Renal pelvis (tissue), 4 donors: ENCODE results near the gene ABHD12. TPM values are rescaled to one million over a fixed set of nuclear protein-coding genes. Genes with fewer than 3 reads are reported as not detected.
"Not testable (repeated sequence)": the region's sequence is repeated elsewhere in the genome, so short reads cannot be mapped to it uniquely, and the experiment has no call there.

Experiments
- DNase-seq: peaks from one replicate; pipeline ENCODE4 v3.0.0-alpha.2; 2013
- polyA plus RNA-seq, 3 donors: library from polyadenylated mRNA; unstranded; fragments of 120-200 nt; gene quantifications; one replicate each; pipeline ENCODE4 v1.2.1, GENCODE V29; 2013; ENCODE audit not compliant: insufficient read length in 3 of 3

ABHD12 gene
- polyA plus RNA-seq, 3 donors, result 43.2 to 54.4 (median 45.2) TPM

DNA sequence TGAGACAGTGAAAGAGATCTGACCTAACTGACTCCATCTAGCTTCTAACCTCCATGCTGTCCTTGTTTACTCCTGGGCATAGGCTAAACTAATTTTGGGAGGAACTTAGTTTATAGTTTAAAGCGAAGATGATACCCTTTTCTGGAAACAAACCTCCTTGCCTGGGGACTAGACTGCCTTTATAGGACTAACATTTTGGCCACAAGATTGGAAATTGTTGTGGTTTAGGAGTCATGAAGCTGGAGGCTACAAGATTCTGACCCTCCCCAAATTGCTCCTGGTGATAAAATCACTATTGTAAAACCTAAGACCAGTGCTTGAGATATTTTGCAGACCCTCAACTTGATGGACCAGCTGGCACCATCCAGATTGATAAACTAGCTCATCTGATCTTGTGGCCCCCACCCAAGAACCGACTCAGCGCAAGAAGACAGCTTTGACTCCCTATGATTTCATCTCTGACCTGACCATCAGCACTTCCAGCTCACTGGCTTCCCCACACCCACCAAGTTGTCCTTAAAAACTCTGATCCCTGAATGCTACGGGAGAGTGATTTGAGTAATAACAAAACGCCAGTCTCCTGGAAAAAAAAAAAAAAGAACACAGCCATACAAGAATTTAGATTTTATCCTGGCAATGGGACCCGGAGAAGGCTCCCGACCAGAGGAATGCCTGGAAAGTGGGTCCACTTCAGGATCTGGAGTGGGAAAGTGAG, 63.0 kb downstream of the ABHD12 start:
- DNase-seq, result no peak

DNA sequence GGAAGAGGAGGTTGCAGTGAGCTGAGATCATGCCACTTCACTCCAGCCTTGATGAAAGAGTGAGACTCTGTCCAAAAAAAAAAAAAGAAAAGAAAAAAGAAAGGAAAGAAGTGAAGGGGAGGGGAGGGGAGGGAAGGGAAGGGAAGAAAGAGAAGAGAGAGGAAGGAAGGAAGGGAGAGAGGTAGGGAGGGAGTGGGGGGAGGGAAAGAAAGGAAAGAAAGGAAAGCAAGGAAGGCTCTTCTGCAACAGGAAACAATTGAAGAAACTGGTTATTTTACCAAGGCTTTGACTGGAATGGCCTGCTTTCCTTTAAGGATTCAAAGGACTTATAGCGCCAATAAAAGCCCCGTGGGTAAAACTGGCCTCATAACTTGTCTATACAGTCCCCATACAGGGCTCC, 64.6 kb downstream of the ABHD12 start:
- DNase-seq, result no peak

DNA sequence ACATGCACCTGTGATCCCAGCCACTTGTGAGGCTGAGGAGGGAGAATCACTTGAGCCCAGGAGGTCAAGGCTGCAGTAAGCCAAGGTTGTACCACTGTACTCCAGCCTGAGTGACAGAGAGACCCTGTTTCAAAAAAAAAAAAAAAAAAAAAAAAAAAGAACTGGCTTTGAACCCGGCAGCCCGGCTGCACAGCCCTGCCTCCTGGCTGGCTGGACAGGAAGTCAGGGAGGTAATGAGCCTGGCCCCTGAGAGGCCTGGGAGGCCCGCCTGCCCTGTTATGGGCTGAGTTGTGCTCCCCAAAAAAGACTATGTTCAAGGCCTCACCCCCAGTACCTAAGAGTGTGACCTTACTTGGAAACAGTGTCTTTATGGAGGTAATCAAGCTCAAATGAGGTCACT, 65.6 kb downstream of the ABHD12 start:
- no peak for DNase-seq

- no peak for DNase-seq
Measured at GRCh38 chr20:25324412-25324811, 66.2 kb downstream of the ABHD12 start.

DNA sequence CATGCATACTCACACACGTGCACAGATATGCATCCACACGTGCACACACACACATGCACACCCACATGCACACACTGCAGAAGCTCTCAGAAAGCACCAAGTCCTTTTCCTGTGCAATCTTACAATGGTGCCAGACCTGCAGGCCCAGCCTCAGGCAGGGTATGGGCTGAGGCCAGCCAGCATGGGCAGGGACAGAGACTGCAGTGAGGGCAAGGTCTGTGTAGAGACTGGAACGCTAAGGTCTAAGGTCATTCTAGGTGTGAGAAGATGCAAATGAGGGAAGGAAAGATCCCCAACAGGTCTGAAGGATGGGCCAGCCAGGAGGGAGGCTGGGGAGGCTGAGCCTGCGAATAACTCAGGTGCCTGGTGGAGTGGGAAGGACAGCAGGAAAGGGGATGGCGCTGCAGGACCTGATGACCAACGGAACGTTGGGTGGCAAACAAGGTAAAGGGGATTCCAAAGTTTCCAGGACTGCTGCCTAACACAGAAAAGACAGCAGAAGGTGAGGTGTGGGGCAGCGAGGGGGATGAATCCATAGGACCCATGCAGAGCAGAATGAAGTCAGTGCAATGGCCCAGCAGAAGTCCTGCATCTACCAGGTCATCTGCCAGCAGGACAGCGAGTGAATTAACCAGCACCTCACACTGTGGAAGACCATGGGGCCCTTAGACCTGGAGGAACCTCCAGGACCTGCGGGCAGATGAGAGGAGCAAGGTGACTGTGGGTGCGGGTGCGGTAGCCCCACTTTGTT, 67.0 kb downstream of the ABHD12 start:
- DNase-seq, result no peak

DNA sequence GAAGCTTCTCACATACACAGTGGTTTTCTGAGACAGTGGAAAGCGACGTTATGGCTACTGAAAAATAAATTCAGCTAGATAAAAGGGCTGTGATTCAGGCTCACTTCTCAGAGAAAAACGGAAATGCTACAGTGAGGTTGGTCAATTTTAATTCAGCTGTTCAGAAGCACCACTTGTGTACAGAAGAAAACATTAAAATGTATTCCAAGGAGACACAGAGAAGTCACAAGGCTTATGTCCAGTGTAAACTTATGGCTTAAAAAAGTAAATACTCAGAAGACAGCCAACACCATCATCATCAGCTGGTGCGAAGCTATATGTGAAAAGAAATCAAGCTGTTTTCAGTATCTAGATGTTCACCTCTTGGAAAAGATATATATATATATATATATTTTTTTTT, 68.6 kb downstream of the ABHD12 start:
- DNase-seq, result no peak

DNA sequence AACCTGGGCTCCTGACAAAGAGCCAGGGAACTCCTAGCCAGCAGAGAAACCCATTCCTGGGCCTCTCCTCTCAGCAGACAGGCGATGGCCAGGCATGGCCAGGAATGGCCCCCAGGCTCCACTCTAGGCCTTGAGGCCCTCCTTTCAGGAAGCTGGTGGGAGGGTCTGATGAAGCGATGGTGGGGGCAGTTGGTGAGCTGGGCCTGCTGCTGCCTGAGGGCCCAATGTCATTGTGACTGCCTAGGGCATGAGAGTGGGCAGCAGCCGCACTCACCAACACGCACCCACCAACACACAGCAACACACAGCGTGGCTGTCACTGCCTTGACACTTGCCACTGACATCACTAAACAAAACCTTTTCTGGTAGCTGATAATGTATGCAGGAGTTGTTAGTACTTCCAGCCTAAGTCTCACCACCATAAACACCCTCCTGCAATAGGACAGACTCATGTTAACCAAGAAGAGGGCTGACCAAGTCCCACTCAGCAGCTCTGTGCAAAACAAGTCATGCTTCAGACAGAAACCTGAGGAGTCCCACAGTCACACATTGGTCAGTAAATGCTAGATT, 69.3 kb downstream of the ABHD12 start:
- no peak for DNase-seq

- no peak for DNase-seq
Measured at GRCh38 chr20:25320035-25320800, 70.4 kb downstream of the ABHD12 start.

- DNase-seq, result no peak
Measured at GRCh38 chr20:25319241-25320034, 71.2 kb downstream of the ABHD12 start.

GRCh38 chr20:25318471-25319240, 72.0 kb downstream of the ABHD12 start:
- no peak for DNase-seq

- no peak for DNase-seq
Measured at GRCh38 chr20:25317351-25318075, 73.1 kb downstream of the ABHD12 start.

GRCh38 chr20:25316506-25317190, 74.0 kb downstream of the ABHD12 start:
- DNase-seq, result no peak

- DNase-seq, result no peak
Measured at GRCh38 chr20:25315418-25316210, 75.0 kb downstream of the ABHD12 start.

DNA sequence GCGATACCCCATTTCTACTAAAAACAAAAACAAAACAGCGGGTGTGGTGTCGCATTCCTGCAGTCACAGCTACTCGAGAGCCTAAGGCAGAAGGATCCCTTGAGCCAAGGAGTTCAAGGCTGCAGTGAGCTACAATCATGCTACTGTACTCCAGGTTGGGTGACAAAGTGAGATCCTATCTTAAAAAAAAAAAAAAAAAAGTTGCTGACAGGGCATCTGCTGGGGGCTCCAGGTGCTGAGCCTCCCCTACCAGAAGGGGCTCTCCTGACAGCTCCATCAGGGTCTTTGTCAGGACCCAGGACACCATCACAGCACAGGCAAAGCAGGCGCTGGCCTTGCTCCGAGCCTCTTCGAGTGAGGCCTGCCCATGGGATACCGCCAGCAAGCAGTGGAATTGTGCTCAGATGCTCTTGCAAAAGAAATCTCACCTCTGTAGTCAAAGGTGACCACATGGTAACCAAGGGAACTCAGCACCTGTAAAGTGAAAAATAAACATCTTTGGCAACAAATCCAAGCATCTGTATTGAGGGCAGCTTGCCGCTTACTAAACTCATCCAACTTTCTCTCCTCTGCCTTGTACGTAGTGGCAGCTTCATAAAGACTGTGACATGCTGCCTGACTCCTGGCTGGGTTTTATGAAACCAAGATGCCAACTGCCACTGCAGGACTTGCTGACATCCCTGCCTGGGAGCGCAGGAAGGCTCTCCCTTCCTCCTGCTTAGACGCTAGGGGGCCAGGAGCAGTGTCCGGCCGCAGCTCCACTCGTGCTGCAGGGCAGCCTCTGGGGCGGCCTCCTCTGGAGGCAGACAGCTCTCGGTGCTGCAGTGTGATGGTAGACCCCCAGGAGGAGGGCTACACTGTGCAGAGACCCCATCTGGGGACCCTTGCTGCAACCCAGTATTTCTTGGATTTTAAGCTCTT, 75.9 kb downstream of the ABHD12 start:
- DNase-seq, result no peak

GRCh38 chr20:25313593-25313992, 77.0 kb downstream of the ABHD12 start:
- DNase-seq, result no peak

DNA sequence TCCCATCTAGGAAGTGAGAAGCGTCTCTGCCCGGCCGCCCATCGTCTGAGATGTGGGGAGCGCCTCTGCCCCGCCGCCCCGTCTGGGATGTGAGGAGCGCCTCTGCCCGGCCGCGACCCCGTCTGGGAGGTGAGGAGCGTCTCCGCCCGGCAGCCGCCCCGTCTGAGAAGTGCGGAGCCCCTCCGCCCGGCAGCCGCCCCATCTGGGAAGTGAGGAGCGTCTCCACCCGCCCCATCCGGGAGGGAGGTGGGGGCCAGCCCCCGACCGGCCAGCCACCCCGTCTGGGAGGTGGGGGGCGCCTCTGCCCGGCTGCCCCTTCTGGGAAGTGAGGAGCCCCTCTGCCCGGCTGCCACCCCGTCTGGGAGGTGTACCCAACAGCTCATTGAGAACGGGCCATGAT, 77.9 kb downstream of the ABHD12 start:
- not testable (repeated sequence) for DNase-seq
